GM12873 (cell line): ENCODE measurements around the gene TUBB2A.

Experiments
- CTCF ChIP-seq: IDR thresholded peaks from 2 replicates; pipeline ENCODE4 v1.5.1; 2012; ENCODE audit warnings: low read depth, mild to moderate bottlenecking, moderate library complexity, low read length, control low read depth; ENCODE audit not compliant: insufficient read depth; ENCODE audit errors: missing control alignments

Gene TUBB2A

GRCh38 chr6:3131695-3132094 is 25.6 kb downstream of the TUBB2A start:
- TF ChIP-seq CTCF, result no peak

- TF ChIP-seq CTCF, result no peak
These were observed 28.8 kb downstream of the TUBB2A start for GRCh38 chr6:3128356-3129108.

- no peak for TF ChIP-seq CTCF
These were observed 31.5 kb downstream of the TUBB2A start for GRCh38 chr6:3125815-3126214.

GRCh38 chr6:3124667-3125066 is 32.7 kb downstream of the TUBB2A start:
- TF ChIP-seq CTCF, result no peak

- TF ChIP-seq CTCF, result no peak
These were observed 34.5 kb downstream of the TUBB2A start for GRCh38 chr6:3122823-3123182.

GRCh38 chr6:3120765-3121089 is 36.6 kb downstream of the TUBB2A start:
- no peak for TF ChIP-seq CTCF

GRCh38 chr6:3119040-3119723 is 38.2 kb downstream of the TUBB2A start:
- TF ChIP-seq CTCF, result no peak
